ENCODE data around the gene HIVEP3. TPM values are rescaled to one million over a fixed set of nuclear protein-coding genes. Genes with fewer than 3 reads are reported as not detected.

HIVEP3 gene
- total RNA-seq, 1 donor from 2014 or later = 1.2 TPM

GRCh38 chr1:41629141-41629540 lies 289.6 kb downstream of the HIVEP3 start:
- Mint-ChIP-seq H3K27me3 (ENCODE audit: low read depth) (no peaks in the 10 kb centered on the region), H3K4me3 (no peak overlapping the region), H3K27ac (ENCODE audit: unreplicated experiment) (no peak overlapping the region), H3K36me3 (ENCODE audit: low read depth) (no peaks in the 10 kb centered on the region), H3K4me1 (peaks cover 6% of the 10 kb centered on the region), H3K9me3 (no peaks in the 10 kb centered on the region)
- no peak for DNase-seq (ENCODE audit: low read depth, low spot score)
- no peak for TF ChIP-seq CTCF (conservative IDR thresholded peaks at IDR 0.05)

GRCh38 chr1:41627491-41628280 lies 291.0 kb downstream of the HIVEP3 start:
- TF ChIP-seq CTCF (conservative IDR thresholded peaks at IDR 0.05) = no peak
- Mint-ChIP-seq H3K27me3 (ENCODE audit: low read depth) (no peaks in the 10 kb centered on the region), H3K9me3 (no peaks in the 10 kb centered on the region), H3K27ac (ENCODE audit: unreplicated experiment) (no peak overlapping the region), H3K4me3 (no peak overlapping the region), H3K4me1 (no peaks in the 10 kb centered on the region), H3K36me3 (ENCODE audit: low read depth) (no peaks in the 10 kb centered on the region)
- DNase-seq (ENCODE audit: low read depth, low spot score) = no peak

- H3K4me3 Mint-ChIP-seq = no peak overlapping the region
- no peaks in the 10 kb centered on the region for H3K27me3 Mint-ChIP-seq (ENCODE audit: low read depth)
- no peak overlapping the region for H3K27ac Mint-ChIP-seq (ENCODE audit: unreplicated experiment)
- DNase-seq (ENCODE audit: low read depth, low spot score) = no peak
- H3K4me1 Mint-ChIP-seq = no peaks in the 10 kb centered on the region
- no peaks in the 10 kb centered on the region for H3K9me3 Mint-ChIP-seq
- no peaks in the 10 kb centered on the region for H3K36me3 Mint-ChIP-seq (ENCODE audit: low read depth)
- no peak for TF ChIP-seq CTCF (conservative IDR thresholded peaks at IDR 0.05)
These were observed 291.9 kb downstream of the HIVEP3 start for GRCh38 chr1:41626616-41627375.

GRCh38 chr1:41626146-41626545 lies 292.6 kb downstream of the HIVEP3 start:
- no peaks in the 10 kb centered on the region for H3K4me1 Mint-ChIP-seq
- H3K4me3 Mint-ChIP-seq = no peak overlapping the region
- no peak for TF ChIP-seq CTCF (conservative IDR thresholded peaks at IDR 0.05)
- H3K9me3 Mint-ChIP-seq = no peaks in the 10 kb centered on the region
- H3K27ac Mint-ChIP-seq (ENCODE audit: unreplicated experiment) = no peak overlapping the region
- no peaks in the 10 kb centered on the region for H3K36me3 Mint-ChIP-seq (ENCODE audit: low read depth)
- no peak for DNase-seq (ENCODE audit: low read depth, low spot score)
- H3K27me3 Mint-ChIP-seq (ENCODE audit: low read depth) = no peaks in the 10 kb centered on the region

- Mint-ChIP-seq H3K9me3 (no peaks in the 10 kb centered on the region), H3K27ac (ENCODE audit: unreplicated experiment) (peak overlapping the region; percentile 85), H3K36me3 (ENCODE audit: low read depth) (no peaks in the 10 kb centered on the region), H3K4me1 (no peaks in the 10 kb centered on the region), H3K4me3 (no peak overlapping the region), H3K27me3 (ENCODE audit: low read depth) (peaks cover 2% of the 10 kb centered on the region)
- no peak for TF ChIP-seq CTCF (conservative IDR thresholded peaks at IDR 0.05)
- DNase-seq (ENCODE audit: low read depth, low spot score) = no peak
These were observed 295.0 kb downstream of the HIVEP3 start for GRCh38 chr1:41623736-41624135.

All from neural crest cell (in vitro differentiated cells).